GM19467 (cell line): ENCODE results near the gene DYNLT4.
A peak's percentile ranks its signal among the peaks of the same experiment; 100 is the strongest.

Experiments used
- ATAC-seq: cut with Tn5 transposase; IDR thresholded peaks from one replicate; pipeline ENCODE4 v1.9.1; 2021; ENCODE audit warnings: mild to moderate bottlenecking, moderate library complexity; ENCODE audit not compliant: unreplicated experiment

DYNLT4 gene

DNA sequence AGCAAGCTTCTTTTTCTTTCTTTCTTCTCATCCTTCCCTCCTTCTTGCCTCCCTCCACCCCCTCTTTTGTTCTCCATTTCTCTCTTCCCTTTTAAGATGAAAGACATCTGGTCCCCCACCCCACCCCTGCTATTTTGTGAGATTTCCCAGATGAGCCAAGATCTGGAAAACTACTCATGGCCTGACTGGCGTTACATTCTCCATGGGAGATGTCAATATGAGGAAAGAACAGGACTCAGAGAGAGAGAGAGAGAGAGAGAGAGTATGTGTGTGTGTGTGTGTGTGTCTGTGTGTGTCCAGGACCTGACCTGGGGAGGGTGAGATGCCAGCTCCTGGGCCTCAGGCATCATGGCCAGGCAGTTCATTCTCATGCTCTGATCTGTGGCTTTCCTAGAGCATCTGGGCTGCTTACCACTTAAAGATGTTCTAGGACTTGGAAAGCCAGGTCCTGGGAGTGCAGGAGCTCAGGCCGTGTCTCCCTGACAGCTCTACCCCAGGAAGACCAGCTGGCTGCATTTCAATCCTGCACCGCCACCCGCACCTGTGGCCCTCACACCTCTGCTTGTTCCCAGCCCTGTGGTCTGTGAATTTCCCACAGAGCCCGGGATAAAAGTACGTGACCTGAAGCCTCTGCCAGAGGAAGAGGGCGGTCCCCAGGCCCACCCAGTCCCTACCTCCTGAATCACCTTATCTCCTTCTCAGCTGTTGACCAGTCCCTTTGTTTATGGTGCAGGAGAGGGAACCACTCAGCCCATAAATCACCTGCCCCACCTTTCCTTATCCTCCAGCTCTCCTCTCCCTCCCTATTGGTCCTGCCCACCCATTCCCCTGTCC lies 16.0 kb downstream of the DYNLT4 start:
- ATAC-seq: no peak

DNA sequence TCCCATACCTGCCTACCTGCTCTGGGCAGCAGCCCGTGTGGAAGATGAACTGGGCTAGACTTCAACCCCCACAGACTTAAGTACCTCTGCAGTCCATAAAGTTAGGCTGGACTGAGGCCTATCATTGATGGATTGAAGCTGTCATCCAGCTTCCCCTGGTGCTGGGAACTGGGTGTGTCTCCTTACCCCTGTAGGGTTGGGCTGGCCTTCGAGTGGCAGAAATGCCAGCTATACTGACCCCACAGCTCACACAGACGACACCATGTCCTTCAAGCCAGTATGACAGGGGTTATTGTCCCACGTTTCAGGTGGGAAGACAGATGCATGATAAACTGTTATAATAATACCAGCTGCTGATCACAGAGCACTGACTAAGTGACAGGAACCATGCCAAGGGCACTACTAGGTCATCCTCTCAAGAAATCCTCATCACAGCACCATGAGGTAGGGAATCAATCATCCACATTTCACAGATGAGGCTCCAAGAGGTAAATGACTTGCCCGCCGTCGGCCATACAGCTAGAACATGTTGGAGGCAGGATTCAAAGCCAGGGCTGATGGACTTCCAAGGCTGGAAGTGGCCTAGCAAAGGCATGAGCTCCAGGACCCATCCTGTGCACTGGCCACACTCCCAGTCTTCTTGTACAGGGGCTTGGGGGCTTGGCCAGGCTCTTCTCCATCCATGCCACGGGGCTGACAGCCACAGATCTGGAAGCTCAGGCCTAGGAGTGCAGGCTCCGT lies 18.9 kb downstream of the DYNLT4 start, which contains the start of gene BEST4:
Gene BEST4, minus strand, starts transcription at position 51 of the 741 bp plus-strand sequence. CDS start 465 bp downstream, outside the sequence.
- ATAC-seq: no peak

DNA sequence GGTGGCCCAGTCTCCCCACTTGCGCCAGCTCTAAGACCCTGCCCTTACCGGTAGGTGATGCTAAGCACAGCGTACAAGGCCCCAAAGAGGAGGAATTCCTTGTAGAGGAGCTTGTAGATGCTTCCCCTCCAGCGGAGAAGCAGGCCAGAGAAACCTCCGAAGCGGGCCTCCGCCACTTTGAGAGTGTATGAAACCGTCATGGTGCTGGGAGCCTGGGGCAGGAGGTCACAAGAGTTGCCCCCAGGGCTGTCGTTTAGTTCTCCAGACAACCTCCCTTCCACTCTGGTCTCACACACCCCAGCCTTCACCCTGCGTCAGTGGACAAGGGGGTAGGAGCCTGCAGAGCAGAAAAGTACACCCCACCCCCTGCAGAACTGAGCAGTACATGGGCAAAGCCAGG lies 19.6 kb downstream of the DYNLT4 start:
- ATAC-seq: no peak

DNA sequence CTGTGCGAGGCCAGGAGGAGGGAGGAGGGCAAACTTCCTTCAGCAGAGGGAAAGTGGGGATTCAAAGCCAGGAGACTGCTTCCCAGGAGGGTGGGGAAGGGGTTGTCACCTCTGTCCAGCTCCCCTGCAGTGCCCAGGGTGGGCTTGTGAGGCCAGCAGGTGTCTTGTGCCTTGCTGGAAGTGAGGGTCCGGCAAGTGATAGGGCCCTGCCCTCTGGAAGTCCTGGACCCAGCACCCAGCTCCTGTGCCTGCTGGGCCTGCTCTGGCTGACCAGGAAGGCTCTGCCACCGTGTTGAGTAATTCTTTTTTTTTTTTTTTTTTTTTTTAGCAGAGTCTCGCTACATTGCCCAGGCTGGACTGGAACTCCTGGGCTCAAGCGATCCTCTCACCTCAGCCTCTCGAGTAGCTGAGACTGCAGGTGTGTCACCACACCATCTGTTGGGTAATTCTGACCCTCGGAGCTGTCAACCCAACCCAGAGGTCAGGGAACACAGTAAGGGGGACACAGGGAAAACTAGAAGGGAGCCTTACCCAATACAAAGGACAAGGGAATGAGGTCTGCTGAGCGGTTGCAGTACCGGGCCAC lies 20.2 kb downstream of the DYNLT4 start:
- no peak for ATAC-seq

DNA sequence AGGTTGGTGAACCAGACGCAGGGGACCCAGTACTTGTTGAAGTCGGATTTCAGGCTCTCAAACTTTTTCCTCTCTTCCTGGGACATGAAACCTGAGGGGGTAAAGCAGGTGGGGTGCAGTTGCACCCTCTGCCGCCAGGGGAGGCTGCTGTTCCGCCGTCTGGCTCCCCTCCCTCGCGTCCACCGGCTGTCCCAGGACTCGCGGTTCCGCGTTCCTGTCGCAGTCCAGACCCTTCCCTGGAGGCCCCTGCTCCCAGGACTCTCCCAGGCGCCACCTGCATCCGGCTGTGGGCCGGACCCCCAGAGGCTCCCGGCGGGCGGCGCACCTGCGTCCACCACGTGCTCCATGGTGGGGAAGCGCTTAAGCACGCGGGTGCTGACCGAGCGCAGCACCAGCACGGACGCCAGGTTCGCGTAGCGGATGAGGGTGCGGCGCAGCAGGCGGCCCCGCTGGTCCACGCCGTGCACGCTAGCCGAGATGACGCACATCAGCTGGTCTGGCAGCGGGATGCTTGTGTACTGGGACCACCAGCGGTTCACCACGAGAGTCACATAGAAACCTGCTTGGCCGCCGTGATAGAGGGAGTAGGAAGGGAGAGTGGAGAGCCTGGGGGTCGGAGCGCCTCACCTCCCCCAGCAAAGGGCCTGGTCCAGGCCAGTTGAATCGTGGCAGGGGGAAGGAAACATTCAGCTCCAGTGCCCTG lies 20.9 kb downstream of the DYNLT4 start:
- peak; percentile 52 for ATAC-seq

DNA sequence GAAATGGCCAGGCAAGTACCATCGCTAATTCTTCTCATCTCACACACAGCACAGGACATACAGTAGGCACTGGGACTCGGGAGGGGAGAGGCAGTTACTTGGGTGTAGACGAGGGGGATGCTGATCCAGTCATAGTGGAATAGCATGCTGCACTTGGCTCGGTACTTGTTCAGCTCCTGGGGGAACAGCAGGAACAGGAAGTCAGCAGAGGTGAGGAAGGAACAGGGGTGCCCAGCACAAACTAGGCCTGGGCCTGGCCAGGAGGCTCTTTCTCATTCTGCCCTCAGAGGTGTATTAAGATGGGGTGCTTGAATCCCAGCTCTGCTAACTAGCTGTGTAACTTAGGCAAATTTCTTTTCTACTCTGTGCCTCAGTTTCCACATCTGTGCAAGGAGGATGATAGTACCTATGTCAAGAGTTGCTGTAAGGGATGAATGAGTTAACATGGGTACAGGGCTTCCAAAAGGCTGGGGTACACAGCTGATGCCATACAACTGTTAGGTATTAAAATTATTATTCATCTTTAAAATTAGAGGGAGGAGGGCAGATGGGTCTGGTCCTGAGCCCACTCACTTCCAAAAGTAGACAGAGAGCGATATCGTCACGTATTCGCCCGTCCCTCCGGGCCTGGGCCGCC lies 21.5 kb downstream of the DYNLT4 start:
- no peak for ATAC-seq

DNA sequence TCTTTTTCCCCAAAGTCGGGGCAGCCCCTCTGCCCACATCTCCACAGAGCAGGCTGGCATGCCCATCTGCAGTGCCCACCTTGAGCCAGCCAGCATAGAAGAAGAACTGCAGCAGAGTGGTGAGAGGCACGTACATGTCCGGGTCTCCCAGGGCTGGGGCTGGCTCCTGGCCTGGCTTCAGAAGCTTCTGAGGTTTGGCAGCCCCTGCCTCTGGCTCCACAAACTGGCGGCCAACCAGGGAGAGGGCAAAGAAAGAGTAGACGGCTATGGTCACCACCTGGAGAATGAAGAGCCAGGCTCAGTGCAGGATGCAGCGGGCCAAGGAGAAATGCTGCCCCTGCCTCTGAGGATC lies 22.1 kb downstream of the DYNLT4 start:
- ATAC-seq: no peak

DNA sequence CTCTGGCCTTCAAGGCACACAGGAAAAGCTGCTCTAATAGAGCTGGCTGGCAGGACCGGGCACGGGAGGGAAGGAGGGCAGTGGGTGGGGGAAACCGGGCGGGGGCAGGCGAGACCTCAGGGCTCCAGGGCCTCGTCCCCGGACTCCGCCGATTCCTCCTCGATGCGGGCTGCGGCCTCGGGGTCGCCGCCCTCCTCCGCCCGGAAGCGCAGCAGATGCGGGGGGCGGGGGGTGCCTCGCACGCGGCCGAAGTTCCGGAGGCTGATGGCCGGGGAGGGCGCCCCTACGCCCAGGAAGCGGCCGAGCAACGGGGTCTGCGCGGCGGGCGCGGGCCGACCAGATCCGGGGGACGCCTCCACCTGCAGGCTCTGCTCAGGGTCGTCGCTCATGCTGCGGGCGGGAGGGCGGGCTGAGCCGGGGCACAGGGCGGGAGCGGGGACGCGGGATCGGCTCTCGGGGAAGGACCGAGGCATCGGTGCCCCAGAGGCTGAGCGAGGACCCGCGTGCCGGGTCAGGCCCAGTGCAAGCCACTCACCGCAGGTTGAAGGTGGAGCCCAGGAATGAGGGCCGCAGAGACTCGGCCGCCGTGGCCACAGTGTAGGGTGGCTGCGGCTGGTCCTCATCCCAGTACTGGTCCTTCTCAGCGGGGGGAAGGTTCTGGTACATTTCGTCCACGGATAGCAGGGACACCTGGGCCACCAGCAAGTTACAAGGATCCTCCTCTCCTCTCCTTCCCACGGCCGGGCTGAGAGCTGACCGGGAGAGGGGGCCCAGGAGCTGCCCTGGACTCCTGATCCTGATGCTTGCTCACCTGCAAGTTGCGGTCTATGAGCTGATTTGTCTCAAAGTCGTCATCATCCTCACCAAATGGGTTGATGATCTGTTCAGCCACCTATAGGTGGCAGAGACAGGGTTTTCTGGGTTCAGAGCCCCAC lies 22.8 kb downstream of the DYNLT4 start:
- ATAC-seq: no peak

DNA sequence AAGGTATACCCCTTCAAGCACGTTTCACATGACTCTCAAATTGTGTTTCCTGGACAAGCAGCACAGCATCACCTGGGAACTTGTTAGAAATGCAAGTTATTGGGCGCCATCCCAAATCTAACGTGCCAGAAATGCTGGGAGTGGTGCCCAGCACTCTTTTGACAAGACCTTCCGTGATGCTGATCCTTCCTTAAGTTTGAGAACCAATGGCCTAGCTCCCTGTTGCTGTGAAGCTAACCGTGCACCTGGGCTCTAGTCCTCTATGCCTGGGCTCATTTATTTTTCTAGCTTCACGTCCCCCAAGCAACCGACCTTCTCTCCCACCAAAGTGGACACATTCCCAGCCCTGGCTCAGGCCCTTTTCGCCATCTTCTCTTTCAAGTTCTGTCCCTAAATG lies 23.5 kb downstream of the DYNLT4 start:
- ATAC-seq: no peak

DNA sequence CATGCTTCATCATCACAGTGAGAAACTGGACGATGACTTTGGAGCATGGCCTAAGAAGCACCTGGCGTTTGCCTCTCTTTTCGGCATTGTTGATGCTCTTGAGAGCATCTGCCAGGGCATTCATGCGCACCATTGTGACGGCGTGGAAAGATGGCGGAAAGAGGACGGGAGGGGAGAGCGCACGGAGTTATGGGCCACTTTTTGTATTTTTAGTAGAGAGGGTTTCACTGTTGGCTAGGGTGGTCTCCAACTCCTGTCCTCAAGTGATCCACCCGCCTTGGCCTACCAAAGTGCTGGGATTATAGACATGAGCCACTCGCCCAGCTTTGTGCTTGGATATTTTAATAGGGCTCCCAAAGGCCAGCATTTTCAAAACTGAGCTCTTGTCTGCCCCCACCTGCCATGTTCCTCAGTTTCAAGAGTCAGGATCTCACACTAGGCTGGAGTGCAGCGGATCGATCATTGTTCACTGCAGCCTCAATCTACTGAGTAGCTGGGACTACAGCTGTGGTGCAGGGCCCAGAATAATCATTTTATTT lies 26.5 kb downstream of the DYNLT4 start:
- no peak for ATAC-seq

DNA sequence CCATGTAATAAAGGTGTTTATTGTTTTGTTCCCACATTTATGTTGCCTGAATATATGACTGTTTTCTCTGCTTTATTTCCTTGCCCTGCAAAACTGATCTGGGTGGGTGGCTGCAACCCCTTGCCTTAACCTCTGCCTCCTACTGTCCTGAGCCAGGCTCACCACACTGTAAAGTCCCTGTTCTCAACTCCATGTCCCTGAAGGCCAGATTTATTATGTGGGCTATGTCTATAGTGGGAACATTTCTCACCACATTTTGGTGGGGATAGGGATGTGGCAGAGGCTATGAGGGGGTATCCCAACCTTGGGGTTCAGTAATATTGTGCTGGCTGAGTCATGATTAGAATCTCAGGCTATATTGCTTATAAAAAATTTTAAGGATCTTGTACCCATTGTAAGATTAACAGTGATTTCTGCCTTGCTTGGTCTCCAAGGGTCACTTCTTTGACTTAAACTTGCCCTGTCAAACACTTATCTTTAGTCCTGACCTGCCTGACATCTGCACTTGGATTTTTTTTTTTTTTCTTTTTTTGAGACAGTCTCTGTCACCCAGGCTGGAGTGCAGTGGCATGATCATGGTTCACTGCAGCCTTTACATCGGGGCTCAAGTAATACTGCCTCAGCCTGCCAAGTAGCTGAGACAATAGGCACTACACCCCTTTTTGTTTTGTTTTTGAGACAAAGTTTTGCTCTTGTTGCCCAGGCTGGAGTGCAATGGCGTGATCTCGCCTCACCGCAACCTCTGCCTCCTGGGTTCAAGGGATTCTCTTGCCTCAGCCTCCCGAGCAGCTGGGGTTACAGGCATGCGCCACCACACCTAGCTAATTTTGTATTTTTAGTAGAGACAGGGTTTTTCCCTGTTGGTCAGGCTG lies 28.2 kb downstream of the DYNLT4 start:
- no peak for ATAC-seq

DNA sequence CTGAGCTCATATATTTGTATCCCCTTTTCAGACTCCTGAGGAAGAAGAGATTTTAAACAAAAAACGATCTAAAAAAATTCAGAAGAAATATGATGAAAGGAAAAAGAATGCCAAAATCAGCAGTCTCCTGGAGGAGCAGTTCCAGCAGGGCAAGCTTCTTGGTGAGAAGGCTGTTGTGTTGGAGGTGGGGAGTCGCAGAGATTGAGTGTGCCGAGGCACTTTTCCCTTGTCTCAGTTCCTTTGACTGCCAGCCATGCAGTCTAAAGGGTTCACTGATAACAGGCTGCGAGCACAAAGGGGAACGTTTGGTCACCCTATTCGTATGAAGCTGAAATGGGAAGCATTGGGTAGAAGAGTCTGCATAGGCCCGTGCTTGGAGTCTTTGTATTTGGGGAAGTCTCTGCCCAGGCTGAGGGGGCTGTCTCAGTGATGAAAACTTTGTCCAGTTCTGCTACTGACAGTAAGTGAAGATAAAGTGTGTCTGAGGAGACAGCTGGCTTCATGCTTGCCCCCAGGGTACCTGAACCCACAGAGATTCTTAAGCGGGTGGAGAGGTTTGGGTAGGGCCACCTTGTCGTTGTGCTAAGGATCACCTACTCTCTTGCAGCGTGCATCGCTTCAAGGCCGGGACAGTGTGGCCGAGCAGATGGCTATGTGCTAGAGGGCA lies 29.0 kb downstream of the DYNLT4 start:
- no peak for ATAC-seq

DNA sequence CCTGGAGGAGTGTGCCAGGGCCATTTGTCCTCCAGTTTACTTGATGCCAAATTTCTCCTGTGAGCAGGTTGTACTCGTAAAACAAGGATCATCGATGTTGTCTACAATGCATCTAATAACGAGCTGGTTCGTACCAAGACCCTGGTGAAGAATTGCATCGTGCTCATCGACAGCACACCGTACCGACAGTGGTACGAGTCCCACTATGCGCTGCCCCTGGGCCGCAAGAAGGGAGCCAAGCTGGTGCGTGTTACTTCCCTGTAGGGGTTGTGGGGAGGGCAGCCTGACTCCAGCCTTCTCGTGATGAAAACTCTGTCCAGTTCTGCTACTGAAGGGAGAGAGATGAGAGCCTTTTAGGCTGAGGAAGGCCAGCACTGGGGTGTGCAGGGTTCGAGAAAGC lies 29.6 kb downstream of the DYNLT4 start:
- no peak for ATAC-seq

DNA sequence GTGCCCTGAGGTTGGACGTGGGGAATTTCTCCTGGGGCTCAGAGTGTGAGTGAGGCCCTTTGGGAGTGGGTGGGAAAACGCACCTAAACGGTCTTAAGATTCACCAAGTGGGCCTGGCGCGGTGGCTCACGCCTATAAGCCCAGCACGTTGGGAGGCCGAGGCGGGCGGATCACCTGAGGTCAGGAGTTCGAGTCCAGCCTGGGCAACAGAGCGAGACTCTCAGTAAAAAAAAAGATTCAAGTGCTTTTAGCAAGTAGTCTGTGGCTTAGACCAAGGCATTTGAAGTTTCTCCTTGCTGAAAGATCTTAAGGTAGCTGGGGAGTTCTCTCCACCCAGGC lies 30.5 kb downstream of the DYNLT4 start:
- ATAC-seq: no peak

DNA sequence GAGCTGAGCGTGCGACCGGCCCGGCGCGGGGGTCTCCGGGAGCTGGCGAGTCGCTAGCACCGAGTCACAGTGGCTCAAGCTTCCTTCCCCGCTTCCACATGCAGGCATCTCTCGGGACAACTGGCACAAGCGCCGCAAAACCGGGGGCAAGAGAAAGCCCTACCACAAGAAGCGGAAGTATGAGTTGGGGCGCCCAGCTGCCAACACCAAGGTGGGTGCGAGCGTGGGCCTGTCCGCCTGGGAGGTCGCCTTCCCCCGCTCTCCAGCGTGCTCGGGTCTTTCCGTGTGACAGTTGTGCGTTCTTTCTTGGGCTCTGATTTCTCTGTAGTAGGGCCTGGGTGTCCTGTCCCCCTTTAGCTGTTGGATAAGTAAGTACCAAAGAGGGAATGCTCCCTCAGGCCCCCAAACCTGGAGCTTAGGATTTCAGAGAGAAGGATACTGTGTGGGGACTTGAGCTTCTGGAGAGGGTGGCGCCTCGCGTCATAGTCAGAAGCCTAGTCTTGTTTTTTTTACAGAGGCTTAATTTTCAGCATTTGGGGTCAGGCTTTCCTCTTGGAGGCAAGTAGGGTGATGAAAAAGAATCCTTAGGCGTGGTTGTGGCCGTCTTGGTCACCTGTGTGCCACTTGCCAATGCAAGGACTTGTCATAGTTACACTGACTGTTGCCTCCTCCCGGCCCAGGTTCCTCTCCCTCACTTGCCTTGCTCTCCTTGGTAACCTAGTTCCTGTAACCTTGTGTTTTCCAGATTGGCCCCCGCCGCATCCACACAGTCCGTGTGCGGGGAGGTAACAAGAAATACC lies 31.0 kb downstream of the DYNLT4 start:
- no peak for ATAC-seq

DNA sequence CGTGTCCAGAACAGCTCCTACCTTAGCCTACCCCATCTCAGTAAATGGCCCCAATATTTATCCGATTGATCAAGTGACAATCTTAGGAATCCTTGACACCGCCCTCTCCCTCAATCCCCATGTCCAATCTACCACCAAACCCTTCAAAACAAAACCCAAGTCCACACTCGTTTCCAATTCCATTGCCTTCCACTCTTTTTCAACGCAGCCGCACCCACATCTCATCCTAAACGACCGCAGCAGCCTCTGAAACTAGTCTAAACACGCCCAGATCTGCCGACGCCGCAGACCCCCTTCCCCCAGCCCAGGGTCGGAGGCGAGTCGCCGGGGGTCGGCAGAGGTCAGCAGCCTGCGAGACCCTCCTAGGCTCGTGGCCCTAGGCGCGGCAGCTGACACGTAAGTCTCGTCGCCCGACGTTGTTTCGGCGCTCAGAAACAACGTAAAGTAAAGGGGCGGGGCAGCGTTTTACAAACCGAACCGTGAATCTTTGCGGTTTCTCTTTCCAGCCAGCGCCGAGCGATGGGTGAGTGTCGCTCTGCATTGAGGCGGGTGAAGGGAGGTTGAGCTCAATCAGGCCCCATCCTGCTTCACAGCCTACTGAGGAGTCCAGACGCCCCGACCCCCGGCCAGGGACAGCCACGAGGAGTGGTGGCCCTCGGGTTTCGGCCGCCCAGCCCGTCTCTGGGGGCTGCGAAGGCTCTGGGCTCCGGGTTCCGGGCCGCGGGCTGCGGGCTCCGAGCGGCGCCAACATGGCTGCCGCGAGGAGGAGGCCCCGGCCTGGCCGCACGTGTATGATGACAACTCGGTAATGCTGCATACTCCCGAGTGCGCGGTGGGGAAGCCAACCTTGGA lies 31.8 kb downstream of the DYNLT4 start, which contains the start of gene RPS8:
Gene RPS8, plus strand, starts transcription at position 463 of the 852 bp plus-strand sequence. Its CDS starts 57 bp downstream, at position 520.
- peak; percentile 73 for ATAC-seq
